ENCODE measurements around the gene STRIT1. TPM values are rescaled to one million over a fixed set of nuclear protein-coding genes. Genes with fewer than 3 reads are reported as not detected.
"Not testable (repeated sequence)": the region's sequence is repeated elsewhere in the genome, so short reads cannot be mapped to it uniquely, and the experiment has no call there.

The STRIT1 gene
- total RNA-seq, 1 donor from 2014 or later: not detected

DNA sequence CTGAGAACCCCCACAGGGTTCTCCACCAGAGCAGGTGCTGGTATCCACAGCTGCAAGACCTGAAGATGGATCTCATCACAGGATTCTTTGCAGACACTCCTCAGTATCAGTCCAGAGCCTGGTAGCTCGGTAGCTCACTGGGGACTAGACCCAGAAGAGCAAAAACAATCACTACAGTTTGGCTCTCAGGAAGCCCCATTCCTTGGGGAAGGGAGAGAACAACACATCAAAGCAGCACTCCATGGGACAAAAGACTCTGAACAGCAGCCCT lies 22.2 kb downstream of the STRIT1 start:
- intact Hi-C loops (cut with micrococcal nuclease): no loop called here

DNA sequence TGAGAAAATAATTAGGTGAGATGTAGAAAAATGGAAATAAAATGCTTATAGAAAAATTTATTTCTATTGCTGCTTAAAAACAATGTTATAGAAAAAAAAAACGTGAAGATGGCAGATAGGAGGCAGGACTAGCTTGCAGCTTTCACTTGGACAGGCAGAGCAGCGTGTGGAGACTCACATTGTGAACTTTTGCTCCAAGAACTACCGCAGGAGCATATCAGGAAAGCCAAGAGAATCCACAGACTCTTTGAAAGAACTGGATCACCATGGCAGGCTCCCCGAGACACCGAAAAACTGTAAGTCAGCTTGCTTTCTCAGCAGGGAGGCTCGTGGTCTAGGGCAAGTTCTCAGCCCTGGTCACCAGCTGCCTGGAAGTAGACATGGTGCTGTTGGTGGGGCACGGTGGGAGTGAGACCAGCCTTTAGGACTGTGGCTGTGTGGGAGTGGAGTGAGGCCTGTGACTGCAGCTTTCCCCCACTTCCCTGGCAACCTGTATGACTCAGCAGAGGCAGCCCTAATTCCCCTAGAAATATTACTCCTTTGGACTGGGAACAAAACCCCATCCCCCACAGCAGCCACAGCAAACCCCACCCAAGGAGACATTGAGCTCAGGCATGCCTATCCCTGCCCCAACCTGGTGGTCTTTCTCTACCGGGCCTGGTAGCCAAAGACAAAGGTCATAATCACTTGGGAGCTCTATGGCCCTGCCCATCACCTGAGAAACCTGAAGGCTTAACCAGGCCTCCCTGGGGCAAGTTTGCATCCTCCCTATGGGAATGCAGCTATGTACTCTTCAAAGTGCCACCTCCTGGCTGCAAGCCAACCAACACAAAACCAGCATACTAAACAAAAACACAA lies 22.8 kb downstream of the STRIT1 start:
- intact Hi-C loops (cut with micrococcal nuclease): no loop called here

DNA sequence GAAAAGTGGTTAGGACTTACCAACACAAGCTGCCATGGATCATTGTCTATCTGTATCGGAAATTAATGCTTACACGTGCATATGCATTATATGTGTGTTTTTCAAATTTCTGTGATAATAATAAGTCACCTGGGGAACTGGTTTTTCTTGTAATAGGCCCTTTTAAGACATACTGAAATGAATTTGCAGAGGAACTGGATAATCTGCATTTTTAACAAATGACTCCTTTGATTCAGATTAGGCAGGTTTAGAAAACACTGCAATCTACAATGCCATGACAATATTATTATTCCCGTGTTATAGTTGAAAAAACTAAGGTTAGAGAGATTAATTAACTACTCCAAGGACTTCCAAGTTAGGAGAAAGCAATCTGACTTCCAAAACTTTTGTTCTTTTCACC lies 23.4 kb downstream of the STRIT1 start:
- intact Hi-C loops (cut with micrococcal nuclease): no loop called here

DNA sequence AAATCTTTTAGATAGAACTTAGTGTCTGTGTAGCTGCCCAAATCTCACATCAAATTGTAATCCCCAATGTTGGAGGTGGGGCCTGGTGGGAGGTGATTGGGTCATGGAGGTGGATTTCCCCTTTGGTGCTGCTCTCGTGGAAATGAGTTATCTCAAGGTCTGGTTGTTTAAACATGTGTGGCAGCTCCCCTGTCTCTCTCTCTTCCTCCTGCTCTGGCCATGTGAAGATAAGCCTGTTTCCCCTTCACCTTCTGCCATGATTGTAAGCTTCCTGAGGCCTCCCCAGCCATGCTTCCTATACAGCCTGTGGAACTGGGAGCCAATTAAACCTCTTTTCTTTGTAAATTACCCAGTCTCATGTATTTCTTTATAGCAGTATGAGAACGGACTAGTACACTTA lies 30.6 kb downstream of the STRIT1 start:
- intact Hi-C loops (cut with micrococcal nuclease): not testable (repeated sequence)

DNA sequence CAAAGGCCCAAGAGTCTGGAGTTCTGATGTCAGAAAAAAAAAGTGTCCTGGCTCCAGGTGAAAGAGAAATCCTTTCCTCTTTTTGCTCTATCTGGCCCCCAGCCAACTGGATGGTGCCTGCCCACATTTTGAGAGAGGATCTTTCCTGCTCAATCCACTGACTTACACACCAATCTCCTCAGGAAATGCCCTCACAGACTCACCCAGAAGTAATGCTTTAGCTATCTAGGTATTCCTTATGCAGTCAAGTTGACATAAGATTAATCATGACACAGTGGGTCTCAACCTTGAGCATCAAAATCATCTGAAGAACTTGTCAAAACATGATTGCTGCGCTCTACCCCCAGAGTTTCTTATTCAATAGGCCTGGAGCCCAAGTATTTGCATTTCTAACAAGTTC lies 31.2 kb downstream of the STRIT1 start:
- intact Hi-C loops (cut with micrococcal nuclease): no loop called here

DNA sequence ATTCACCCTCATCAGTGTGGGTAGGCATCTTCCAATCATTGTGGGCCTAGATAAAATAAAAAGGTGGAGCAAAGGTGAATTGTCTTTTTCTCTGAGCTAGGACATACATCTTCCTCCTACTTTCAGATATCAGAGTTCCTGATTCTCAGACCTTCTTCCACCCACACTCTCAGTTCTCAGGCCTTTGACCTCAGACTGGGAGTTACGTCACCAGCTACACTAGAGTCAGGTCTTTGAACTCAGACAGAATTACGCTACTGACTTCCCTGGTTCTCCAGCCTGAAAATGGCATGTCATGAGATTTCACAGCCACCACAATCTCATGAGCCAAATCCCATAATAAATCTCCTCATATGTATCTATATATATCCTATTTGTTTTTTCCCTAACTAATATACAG lies 39.0 kb downstream of the STRIT1 start:
- intact Hi-C loops (cut with micrococcal nuclease): no loop called here

DNA sequence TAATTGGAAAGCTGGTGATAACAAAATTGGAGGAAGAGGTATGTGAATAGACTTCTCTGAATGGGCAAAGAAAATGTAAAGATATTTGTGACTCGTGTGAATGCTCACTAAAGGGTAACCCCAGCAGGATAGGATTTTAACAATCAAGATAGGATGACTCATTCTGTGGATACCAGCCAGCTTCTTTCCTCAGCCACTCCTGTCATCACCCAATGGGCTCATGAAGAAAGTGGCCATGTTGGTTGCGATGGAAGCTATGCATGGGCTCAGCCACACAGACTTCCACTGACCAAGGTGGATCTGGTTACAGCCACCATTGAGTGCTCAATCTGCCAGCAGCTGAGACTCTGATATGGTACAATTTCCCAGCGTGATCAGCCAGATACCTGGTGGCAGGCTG lies 40.9 kb downstream of the STRIT1 start:
- intact Hi-C loops (cut with micrococcal nuclease): no loop called here

DNA sequence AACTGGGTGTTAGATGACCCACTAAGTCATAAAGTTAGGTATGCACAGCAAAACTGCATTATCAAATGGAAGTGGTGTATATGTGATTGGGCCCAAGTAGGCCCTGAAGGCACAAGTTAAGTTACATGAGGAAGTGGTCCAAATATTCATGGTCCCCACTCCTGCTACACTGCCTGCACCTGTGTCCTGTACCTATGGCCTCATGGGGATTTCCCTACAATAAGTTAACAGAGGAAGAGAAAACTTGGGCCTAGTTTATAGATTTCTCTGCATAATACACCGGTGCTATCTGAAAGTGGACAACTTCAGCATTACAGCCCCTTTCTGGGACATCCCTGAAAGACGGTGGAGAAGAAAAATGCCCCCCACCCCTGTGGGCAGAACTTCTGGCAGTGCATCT lies 41.5 kb downstream of the STRIT1 start:
- intact Hi-C loops (cut with micrococcal nuclease): no loop called here

DNA sequence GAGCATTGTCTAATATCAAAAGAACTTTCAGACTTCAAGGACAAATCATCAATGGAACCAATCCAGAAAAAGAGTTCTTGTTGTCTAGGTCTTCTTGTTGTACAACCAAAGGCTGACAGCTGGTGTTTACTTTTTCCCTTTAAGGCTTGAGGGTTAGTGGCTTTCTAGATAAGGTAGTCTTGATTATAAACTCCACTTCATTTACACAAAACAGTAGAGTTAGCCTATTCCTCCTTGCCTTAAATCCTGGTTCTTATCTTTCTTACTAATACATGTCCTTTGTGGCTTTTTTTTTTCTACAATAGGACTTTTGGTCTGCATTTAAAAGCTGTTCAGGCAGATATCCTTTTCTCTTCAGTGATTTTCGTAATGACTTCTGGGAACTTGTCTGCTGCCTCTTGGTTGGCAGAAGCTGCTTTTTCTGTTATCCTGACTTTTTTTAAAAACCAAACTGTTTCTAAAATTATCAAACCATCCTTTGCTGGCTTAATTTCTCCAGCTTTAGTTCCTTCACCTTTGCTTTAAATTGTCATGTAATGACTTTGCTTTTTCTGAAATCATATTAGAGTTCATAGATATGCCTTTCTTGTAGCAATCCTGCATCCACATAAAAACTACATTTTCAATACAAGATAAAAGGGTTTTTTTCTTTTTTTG lies 44.8 kb downstream of the STRIT1 start:
- intact Hi-C loops (cut with micrococcal nuclease): no loop called here

DNA sequence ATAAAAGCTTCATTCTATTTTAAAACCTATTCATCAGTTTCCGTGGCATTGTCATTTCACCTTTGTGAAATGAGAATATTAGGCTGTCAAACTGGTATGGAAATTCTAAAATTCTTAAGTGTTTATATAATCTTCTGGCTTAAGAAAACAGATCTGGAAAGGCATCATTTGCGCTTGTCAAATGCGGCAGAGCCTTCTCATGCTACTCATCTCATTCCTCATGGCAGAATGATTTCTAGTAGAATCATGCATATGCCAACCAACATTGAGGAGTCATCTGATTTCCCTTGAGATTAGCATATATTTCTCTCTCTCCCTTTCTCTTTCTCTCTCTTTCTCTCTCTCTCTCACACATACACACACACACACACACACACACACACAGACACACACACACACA lies 48.8 kb downstream of the STRIT1 start:
- intact Hi-C loops (cut with micrococcal nuclease): no loop called here

DNA sequence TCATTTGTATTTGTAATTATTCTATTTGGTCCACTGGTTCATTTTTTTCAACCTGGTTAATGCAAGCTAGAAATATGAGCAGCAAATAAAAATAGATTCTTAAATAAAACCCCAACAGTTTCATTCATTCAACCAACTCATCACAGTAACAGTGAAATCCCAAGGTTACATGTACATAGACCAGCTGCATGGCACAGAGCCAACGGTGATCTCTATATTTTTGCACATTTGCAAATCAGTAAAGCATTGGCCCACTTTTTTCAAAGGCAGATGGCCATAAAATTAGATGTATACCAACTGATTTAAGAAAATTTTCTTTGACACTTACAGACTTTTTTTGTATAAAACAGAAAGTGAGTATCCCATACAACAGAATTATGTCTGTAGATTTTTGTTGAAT lies 49.3 kb downstream of the STRIT1 start:
- intact Hi-C loops (cut with micrococcal nuclease): no loop called here

DNA sequence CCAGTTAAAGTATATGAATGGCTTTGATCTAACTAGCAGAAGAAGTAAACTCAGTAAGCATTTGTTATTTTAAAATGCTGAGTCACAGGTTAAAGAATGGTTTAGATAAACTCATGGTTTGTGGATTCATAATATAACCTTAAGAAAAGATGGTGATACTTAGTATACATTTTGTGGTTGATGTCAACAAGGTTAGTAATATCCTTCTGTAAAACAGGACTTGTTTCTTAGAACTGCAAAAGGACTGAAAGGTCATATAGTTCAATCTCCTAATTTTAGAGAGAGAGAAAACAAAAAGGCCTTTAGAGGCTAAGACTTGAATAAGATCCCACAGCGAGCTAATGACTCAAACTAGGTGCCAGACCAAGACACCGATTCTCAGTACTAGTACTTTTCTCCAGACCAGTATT lies 50.0 kb downstream of the STRIT1 start:
- intact Hi-C loops (cut with micrococcal nuclease): no loop called here

DNA sequence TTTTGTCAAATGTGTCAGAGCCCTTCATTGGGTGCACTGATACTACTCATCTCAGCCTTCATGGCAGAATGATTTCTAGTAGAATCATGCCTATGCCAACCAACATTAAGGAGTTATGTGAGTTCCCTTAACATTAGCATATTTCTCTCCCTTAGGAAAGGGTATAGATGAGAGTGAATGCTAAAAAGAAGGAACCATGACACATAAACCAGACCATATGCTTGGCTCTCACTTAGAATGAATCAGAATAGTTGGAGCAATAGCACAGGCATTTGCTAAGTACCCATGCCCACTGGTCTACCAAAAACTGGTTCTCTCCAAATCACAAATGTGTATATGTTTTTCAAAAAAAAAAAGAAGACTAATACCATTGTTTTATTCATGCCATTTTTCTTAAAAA lies 51.1 kb downstream of the STRIT1 start:
- intact Hi-C loops (cut with micrococcal nuclease): no loop called here

DNA sequence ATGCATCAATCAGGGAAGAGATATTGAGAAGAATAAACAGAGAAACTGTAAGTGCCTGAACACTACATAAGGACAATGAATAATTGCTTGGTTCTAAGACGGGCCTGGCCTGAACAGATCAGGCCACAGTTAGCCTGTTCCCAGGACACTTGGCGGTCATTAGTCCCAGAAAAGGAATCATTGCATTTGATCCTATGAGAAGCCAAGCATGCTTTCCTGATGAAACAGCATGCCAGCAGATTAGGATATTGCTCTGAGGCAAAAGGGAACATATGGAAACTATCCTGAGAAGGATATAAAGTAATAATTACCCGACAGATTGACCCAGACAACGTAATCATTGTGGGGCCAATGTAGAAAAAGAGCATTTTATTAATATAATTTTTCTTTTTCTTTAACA lies 51.9 kb downstream of the STRIT1 start:
- intact Hi-C loops (cut with micrococcal nuclease): no loop called here

Other genes with a start within 250 kb of the STRIT1 start
- not detected in 2 replicates for gene MME, start 213.4 kb downstream of the STRIT1 start, total RNA-seq